Heart left ventricle (tissue), 13 donors: ENCODE results near the gene GPR15LG.

ENCODE experiments used
- POLR2A ChIP-seq, 2 donors: fragments of 450-650 bp; IDR thresholded peaks; one replicate each; pipeline ENCODE4 v1.6.1; 2017; ENCODE audit warnings: antibody characterized with exemption in 2 of 2, mild to moderate bottlenecking in 2 of 2, moderate library complexity in 2 of 2
- TF ChIP-seq, protein P1 (sequence below), 12 donors: fragments of 200-600 bp; sonication (generic) in 4 of 12; IDR thresholded peaks; one replicate each; pipeline versions ENCODE4 v1.5.0 to v1.8.0; 2018 to 2022; ENCODE audit warnings: antibody characterized with exemption in 12 of 12, mild to moderate bottlenecking in 5 of 12
- donor health status: ischemic (EF 13 %, LVEDD 7.1; RV severe dilation, severe dysfunction).
- donor health status: DM: no; HTN: yes; CAD: no.
- donor health status: DM: no; HTN: no; CAD: no.
- donor health status: ischemic (EF 25% LVEDD 6.9; RV normal size, moderate dysfunction).
- donor health status: ischemic (EF 25% LVEDD 5.7; RV mildly dilated, moderate dysfunction).
- donor health status: ischemic (EF 35%, LVEDD 5.7; RV mildly dilated, moderate dysfunction).
- donor health status: nonischemic (EF 11% LVEDD 7.7; RV severe dilation, severe dysfunction).
- donor health status: DM: yes; HTN: yes; CAD: no.
- donor health status: PGD.
- donor health status: ischemic (EF 29% LVEDD 5.4; RV normal size, mild dysfunction).
- donor health status: nonischemic (EF 23%, LVEDD 6.1; RV moderate dilation, normal function).

DNA sequence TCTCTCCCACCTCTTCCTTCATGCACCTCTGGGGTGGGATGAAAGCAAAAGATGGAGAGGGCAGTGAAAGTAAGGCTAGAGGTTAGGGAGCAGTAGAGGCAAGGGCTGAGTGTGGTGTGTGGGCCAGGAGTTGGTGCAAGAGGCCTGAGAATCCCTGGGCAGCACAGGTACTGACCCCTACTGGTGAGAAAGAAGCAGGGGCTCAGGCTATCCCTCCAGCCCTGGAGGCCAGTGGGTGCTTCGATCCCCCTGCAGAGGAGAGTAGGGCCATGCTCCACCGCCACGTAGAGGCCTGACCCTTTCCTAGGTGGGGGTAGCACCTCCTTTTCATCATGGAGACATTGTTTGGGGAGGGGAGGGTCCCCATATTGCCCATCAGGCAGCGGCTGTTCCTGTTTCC, 30.5 kb downstream of the GPR15LG start:
- TF ChIP-seq, protein P1, sequence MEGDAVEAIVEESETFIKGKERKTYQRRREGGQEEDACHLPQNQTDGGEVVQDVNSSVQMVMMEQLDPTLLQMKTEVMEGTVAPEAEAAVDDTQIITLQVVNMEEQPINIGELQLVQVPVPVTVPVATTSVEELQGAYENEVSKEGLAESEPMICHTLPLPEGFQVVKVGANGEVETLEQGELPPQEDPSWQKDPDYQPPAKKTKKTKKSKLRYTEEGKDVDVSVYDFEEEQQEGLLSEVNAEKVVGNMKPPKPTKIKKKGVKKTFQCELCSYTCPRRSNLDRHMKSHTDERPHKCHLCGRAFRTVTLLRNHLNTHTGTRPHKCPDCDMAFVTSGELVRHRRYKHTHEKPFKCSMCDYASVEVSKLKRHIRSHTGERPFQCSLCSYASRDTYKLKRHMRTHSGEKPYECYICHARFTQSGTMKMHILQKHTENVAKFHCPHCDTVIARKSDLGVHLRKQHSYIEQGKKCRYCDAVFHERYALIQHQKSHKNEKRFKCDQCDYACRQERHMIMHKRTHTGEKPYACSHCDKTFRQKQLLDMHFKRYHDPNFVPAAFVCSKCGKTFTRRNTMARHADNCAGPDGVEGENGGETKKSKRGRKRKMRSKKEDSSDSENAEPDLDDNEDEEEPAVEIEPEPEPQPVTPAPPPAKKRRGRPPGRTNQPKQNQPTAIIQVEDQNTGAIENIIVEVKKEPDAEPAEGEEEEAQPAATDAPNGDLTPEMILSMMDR (IDR thresholded peaks at IDR 0.05): peak in 2 of 12 donors; percentile 15 to 20
- no peak for TF ChIP-seq POLR2A (IDR thresholded peaks at IDR 0.05)
